Large intestine (tissue), 3 donors: ENCODE results near the gene GOLGA6C. TPM values are rescaled to one million over a fixed set of nuclear protein-coding genes. Genes with fewer than 3 reads are reported as not detected.
"Not testable (repeated sequence)": the region's sequence is repeated elsewhere in the genome, so short reads cannot be mapped to it uniquely, and the experiment has no call there.

ENCODE experiments used
- DNase-seq, 2 donors: peaks; one replicate each; pipeline versions ENCODE4 v3.0.0 to v3.0.0-alpha.2; 2013
- H3K27ac ChIP-seq: one replicate; pipeline ENCODE4 v1.5.1; 2013; ENCODE audit warnings: low read length
- H3K27me3 ChIP-seq: 2 replicates; pipeline ENCODE4 v1.6.1; 2013; ENCODE audit warnings: low read length; ENCODE audit not compliant: control insufficient read depth, insufficient read depth
- H3K36me3 ChIP-seq: 2 replicates; pipeline ENCODE4 v1.6.1; 2013; ENCODE audit warnings: low read length; ENCODE audit not compliant: control insufficient read depth, insufficient read depth
- H3K4me1 ChIP-seq: one replicate; pipeline ENCODE4 v1.6.1; 2013; ENCODE audit warnings: low read length; ENCODE audit not compliant: control insufficient read depth, insufficient read depth
- H3K4me3 ChIP-seq: one replicate; pipeline ENCODE4 v1.5.1; 2013; ENCODE audit warnings: low read length
- H3K9me3 ChIP-seq: one replicate; pipeline ENCODE4 v1.6.1; 2013; ENCODE audit warnings: mild to moderate bottlenecking, low read depth, low read length, moderate library complexity; ENCODE audit not compliant: control insufficient read depth
- WGBS: methylation state at CpG from one replicate; pipeline ENCODE4 v1.1.5; 2013; ENCODE audit warnings: low lambda C conversion rate; ENCODE audit not compliant: insufficient coverage; 5-methylcytosine and 5-hydroxymethylcytosine counted together
- polyA plus RNA-seq: library from polyadenylated mRNA; unstranded; fragments of 120-200 nt; gene quantifications from one replicate; pipeline ENCODE4 v1.2.1, GENCODE V29; 2013

GOLGA6C gene
- polyA plus RNA-seq, 1 donor: not detected

DNA sequence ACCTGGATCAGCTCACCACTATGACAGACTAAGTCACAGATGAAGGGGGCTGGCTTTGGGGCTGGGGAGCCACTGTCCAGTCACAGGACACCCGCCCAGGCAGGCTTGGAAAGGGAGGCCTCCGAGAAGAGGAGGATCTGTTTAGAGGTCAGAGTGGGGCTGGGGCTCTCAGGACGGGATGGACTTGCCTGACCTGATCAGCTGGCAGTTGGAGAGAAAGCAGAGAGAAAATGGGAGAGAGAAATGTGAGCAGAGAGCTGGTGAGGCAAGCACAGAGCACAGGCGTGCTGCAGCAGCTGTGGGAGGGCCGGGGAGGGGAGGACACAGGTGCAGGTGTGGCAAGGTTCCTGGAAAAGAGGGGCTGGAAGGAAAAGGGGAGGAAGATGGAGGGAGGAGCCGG lies 41.9 kb downstream of the GOLGA6C start:
- not testable (repeated sequence) for H3K9me3 ChIP-seq, H3K4me1 ChIP-seq, H3K27me3 ChIP-seq, DNase-seq, H3K4me3 ChIP-seq, H3K27ac ChIP-seq, H3K36me3 ChIP-seq
- WGBS: 40% methylated on average over 2 of the region's 6 CpGs

DNA sequence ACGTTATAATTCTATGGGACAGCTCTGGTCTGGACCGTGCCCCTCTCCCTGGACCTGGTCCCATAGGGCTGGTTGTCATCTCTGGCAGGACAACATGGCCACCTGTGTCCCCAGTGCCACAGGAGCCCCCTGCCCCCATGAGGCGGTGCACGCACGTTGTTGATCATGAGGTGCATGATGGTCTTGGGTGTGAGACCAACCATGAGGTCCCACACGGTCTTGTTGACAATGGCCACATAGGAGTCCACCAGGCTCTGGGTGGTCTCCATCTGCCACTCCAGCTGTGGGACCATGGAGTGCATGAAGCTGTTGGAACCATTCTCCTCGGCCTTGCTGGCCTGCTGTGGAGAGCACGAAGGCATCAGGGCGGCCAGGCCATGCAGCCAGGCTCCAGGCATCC lies 44.2 kb downstream of the GOLGA6C start:
- Histone ChIP-seq H3K27ac (no peak overlapping the region), H3K36me3 (no peaks in the 10 kb centered on the region), H3K4me3 (no peak overlapping the region), H3K4me1 (no peaks in the 10 kb centered on the region), H3K9me3 (no peaks in the 10 kb centered on the region), H3K27me3 (peaks cover 11% of the 10 kb centered on the region)
- DNase-seq: no peak
- no CpG with 5 or more reads among the region's 9 CpGs for WGBS

DNA sequence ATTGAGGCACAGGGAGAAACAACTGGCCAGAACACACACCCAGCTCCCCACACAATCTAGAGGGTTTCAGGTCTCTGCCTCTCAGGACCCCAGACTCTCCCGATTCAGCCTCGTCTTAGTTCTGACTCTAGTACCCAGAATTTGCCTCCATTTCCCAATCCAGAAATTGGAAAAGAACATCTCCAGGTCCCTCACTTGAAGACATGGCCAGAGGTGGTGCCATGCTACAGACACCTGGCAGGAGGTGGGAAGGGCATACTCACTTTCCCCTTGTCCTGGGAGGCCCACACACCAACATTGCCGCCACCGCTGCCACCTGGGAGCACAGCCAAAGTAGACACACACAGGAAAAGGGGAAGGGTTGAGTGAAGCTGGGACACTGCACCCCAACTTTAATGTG lies 44.6 kb downstream of the GOLGA6C start:
- not testable (repeated sequence) for DNase-seq, H3K4me1 ChIP-seq, H3K4me3 ChIP-seq, H3K27ac ChIP-seq, H3K9me3 ChIP-seq, H3K36me3 ChIP-seq
- no CpG with 5 or more reads among the region's 4 CpGs for WGBS
- peaks cover 11% of the 10 kb centered on the region for H3K27me3 ChIP-seq

DNA sequence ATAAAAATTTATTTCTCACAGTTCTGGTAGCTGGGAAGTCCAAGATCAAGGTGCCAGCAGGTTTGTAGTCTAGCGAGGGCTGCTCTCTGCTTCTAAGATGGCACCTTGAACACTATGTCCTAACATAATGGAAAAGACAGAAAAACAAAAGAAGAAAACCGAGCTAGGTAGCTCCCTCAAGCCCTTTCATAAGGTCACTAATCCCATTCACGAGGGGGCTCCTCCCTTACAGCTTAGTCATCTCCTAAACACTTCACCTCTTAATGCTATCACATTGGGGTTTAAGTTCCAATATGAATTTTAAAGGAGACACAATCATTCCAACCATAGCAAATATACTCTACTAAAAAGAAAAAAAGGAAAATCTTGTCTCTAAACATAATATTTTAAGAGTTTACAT lies 48.1 kb downstream of the GOLGA6C start:
- Histone ChIP-seq H3K27me3 (peaks cover 18% of the 10 kb centered on the region), H3K4me3 (no peak overlapping the region), H3K9me3 (no peaks in the 10 kb centered on the region), H3K27ac (no peak overlapping the region), H3K36me3 (no peaks in the 10 kb centered on the region), H3K4me1 (no peaks in the 10 kb centered on the region)
- WGBS: no CpG with 5 or more reads among the region's 3 CpGs
- DNase-seq: no peak

DNA sequence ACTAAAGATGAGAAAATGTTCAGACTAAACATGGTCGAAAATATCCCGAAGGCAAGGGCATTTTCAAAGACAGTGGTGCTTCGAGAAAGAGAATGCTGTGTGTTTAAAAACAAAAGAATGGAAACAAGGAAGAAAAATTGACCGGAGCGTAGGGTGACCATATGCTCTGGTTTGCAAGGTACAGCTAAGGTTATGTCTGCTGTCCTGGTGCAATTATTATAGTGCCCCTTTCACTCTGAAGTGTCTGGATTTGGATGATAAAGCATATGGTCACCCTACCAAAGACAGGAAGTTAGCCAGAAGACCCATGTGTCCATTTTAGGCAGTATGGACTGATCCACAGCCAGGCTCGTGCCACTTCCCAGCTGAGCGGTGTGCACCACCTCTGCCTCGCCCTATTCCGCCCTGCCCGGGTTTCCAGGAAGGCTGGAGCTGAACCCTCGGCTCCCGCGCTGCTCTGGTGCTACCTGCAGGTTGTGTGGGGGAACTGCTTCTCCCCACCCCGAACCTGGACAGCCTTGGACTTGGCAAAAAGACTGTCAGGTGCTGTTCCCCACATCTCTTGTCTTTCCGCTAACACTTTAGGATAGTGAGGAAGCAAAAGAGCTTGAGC lies 49.8 kb downstream of the GOLGA6C start:
- Histone ChIP-seq H3K27ac (no peak overlapping the region), H3K4me3 (no peak overlapping the region), H3K9me3 (no peaks in the 10 kb centered on the region), H3K36me3 (no peaks in the 10 kb centered on the region), H3K27me3 (peaks cover 18% of the 10 kb centered on the region), H3K4me1 (no peaks in the 10 kb centered on the region)
- WGBS: 83% methylated on average over 5 of the region's 15 CpGs
- DNase-seq: peak; percentile 66 to 76

DNA sequence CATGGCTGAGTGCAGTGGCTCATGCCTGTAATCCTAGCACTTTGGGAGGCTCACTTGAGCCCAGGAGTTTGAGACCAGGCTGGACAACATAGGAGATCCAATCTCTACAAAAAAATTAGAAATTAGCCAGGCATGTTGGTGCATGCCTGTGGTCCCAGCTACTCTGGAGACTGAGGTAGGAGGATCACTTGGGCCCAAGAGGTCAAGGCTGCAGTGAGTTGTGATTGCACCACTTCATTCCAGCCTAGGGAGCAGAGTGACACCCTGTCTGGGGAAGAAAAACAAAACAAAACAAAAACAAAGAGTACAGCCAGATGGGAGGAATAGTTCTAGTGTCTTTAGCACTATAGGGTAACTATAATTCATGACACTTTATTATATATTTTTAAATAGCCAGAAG lies 51.6 kb downstream of the GOLGA6C start:
- H3K9me3 ChIP-seq: no peaks in the 10 kb centered on the region
- no peak overlapping the region for H3K4me3 ChIP-seq
- DNase-seq: no peak
- H3K27ac ChIP-seq: no peak overlapping the region
- H3K36me3 ChIP-seq: no peaks in the 10 kb centered on the region
- no peaks in the 10 kb centered on the region for H3K4me1 ChIP-seq
- H3K27me3 ChIP-seq: peaks cover 13% of the 10 kb centered on the region

DNA sequence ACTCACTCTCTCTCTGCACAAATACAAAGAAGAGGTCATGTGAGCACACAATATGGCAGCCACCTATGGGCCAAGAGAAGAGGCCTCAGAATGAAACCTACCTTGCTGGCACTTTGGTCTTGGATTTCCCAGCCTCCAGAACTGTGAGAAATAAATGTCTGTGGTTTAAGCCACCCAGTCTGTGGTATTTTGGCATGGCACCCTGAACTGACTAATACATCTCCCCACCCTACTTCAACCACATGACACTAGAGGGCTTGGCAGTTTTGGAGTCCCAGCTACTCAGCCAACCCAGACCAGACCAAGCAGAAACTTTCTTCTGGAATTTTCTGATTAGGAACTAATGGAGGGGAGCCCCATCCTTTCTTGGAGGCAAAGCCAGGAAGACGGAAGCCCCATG lies 54.4 kb downstream of the GOLGA6C start:
- not testable (repeated sequence) for H3K36me3 ChIP-seq, H3K9me3 ChIP-seq, H3K4me1 ChIP-seq, H3K27ac ChIP-seq, H3K27me3 ChIP-seq, H3K4me3 ChIP-seq, DNase-seq
- WGBS: no CpG with 5 or more reads among the region's 1 CpG

DNA sequence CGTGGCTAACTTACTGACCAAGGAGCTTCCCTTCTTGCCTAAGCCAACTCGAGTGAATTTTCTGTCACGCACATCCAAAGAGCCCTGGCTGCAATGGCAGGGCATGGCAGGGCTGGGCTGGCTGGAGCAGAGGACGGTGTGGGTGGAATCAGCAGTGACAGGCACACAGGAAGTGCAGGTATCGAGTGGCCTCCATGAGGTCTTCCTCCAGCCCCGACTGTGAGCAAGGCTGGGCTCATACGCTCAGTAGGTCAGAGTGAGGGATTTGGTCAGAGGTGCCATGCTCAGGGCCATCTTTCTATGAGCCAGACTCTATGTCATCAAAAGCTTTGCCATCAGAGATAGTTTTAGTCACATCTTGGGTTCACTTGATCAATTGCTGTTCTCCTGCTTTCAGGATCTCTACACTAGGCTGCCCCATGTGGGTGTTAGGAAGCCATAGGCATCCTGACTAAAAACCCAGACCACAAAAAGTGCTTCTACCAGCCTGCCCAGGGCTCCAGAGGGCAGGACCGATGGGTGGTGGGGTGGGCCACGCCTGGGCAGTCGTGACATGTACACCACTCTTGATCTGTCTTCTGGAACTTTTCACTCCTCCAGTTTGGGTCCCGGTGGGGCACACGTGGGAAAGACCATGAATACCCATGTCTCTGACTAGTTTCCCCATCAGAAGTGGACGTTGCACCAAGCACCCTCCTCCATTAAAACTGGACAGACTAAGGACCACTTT lies 55.1 kb downstream of the GOLGA6C start:
- 100% methylated on average over 2 of the region's 13 CpGs for WGBS
- DNase-seq: no peak
- no peaks in the 10 kb centered on the region for H3K9me3 ChIP-seq
- H3K4me3 ChIP-seq: no peak overlapping the region
- no peaks in the 10 kb centered on the region for H3K4me1 ChIP-seq
- H3K36me3 ChIP-seq: no peaks in the 10 kb centered on the region
- peaks cover 3% of the 10 kb centered on the region for H3K27me3 ChIP-seq
- H3K27ac ChIP-seq: no peak overlapping the region

DNA sequence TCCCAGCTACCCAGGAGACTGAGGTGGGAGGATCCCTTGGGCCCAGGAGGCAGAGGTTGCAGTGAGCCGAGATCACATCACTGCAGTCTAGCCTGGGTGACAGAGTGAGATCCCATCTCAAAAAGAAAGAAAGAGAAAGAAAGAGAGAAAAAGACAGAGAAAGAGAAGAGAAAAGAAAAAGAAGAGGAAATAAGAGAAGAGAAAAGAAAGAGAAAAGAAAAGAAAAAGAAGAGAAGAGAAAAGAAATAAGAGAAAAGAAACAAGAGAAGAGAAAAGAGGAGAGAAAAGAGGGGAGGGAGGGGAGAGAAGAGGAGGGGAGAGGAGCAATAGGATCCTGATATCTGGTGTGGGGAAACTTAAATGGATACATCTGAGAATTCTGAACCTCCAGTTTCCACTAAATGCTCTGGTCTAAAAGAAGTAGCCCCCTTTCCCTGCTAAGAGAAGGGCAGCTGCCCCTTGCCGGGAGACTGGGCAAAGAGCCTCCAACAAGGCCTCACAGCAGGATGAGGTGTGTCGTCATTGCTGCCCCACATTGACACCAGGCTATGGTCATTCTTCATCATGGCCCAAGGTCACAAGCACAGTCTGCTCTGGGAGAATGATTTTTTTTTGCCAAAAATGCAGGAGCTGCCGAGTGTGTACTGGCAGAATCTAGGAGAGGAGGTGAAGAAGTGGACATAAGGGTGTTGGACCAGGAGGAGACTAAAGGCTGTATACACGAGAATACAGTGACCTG lies 56.6 kb downstream of the GOLGA6C start:
- H3K4me1 ChIP-seq: peaks cover 3% of the 10 kb centered on the region
- H3K9me3 ChIP-seq: no peaks in the 10 kb centered on the region
- H3K4me3 ChIP-seq: no peak overlapping the region
- no CpG with 5 or more reads among the region's 5 CpGs for WGBS
- no peak for DNase-seq
- no peaks in the 10 kb centered on the region for H3K36me3 ChIP-seq
- H3K27ac ChIP-seq: no peak overlapping the region
- H3K27me3 ChIP-seq: no peaks in the 10 kb centered on the region

DNA sequence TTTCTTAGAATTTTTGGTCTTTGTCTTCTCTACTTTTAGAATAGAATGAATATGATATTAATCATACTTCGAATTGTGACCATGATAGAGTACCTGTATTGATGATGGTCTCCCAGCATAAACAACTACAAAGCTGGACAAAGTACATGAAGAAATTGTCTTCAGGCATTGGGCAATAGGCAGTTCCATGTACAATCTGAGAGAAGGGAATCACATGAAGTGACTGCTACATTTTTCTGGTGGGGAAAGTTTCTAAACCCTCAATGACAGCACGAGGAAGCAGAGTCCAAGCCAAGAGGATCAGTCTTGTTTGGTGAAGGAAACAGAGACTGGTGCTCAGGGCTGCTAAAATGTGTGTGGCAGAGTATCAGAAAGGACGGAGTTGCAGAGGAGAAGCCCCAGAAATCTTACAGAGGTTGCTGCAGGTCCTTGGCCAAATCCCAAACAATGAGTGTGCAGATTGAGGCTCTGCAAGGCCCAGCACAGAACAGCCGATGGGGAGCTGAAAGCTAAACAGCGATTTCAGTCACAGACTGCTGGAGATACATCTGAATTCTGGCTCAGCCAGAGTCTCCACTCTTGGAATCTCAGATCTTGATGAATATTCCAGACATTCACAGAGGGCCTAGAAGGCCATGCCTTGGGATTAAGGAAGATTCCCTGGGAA lies 61.2 kb downstream of the GOLGA6C start:
- H3K36me3 ChIP-seq, H3K27me3 ChIP-seq, H3K9me3 ChIP-seq, H3K4me3 ChIP-seq: not testable (repeated sequence)
- H3K4me1 ChIP-seq: peaks cover 14% of the 10 kb centered on the region
- WGBS: no CpG with 5 or more reads among the region's 5 CpGs
- peak; percentile 13 to 49 for DNase-seq
- H3K27ac ChIP-seq: peak overlapping the region; percentile 48
